ENCODE measurements around the gene ADAMTSL3. TPM values are rescaled to one million over a fixed set of nuclear protein-coding genes. Genes with fewer than 3 reads are reported as not detected.

Gene ADAMTSL3
- total RNA-seq, 1 donor = under 0.01 TPM

GRCh38 chr15:83816124-83816883 is 162.4 kb downstream of the ADAMTSL3 start:
- DNase-seq (ENCODE audit: low read depth in 2 of 3, low spot score in 2 of 3) = no peak

- DNase-seq (ENCODE audit: low read depth in 2 of 3, low spot score in 2 of 3) = no peak
Observed at GRCh38 chr15:83818591-83818990, 164.7 kb downstream of the ADAMTSL3 start.

DNA sequence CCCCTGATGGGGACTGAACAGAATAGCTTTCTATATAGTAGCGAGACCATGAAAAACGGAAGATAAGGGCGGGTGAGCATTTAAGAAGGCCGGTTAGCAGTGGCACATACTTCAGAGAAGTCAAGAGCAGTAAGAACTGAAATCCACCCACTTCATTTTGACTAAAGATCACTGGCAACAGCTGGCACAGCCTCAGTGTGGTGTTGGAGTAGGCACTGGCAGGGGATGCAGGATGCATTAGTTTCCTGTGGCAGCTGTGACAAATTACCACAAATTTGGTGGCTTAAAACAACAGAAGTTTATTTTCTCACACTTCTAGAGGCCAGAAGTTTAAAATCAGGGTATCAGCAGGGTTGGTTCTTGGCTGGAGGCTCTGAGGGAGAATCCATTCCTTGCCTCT is 176.5 kb downstream of the ADAMTSL3 start:
- DNase-seq (ENCODE audit: low read depth in 2 of 3, low spot score in 2 of 3) = peak in 1 of 3 donors; percentile 21

GRCh38 chr15:83833569-83833968 is 179.6 kb downstream of the ADAMTSL3 start:
- no peak for DNase-seq (ENCODE audit: low read depth in 2 of 3, low spot score in 2 of 3)

DNA sequence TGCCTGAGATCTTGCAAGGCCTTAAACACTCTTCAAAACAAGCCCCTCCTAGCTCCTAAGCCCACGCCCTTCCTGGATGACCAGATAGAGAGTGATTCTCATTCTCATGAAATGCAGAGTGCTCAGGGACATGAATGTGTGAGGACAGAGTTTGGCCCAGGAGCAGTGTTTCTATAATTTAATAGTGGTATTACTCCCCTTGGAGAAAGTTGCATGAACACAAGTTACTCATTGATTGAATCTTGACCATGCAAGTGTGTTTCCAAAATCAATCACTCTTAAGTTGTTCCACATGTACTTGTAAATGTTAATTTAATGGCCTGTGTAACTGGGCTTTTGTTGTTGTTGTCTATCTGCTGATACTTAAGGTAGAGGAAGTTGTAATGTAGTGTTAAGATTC is 181.6 kb downstream of the ADAMTSL3 start:
- DNase-seq (ENCODE audit: low read depth in 2 of 3, low spot score in 2 of 3) = no peak

DNA sequence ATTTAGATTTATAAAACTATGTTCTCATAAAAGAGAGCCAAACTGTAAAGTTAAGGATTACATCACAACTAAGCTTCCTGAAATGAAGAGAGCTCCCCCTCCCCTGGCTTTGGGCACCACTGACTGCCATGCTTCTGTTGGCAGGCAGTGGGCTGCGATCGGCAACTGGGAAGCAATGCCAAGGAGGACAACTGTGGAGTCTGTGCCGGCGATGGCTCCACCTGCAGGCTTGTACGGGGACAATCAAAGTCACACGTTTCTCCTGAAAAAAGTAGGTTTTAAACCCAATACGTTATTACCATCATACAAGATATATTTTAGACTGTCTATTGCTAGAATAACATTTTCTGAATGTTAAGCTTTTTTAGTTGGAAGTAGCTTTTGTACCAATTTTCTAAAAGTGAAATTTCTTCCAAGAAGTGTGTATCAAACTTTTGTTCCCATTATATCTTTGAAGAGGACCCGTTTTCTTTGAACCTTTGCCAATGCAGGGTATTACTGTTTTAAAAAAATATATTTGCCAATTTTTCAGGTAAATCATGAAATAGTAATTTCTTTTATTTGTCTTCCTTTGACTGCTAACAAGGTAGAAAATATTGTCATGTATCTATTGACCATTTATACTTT is 184.1 kb downstream of the ADAMTSL3 start:
- DNase-seq (ENCODE audit: low read depth in 2 of 3, low spot score in 2 of 3) = peak in 2 of 3 donors; percentile 30 to 48

DNA sequence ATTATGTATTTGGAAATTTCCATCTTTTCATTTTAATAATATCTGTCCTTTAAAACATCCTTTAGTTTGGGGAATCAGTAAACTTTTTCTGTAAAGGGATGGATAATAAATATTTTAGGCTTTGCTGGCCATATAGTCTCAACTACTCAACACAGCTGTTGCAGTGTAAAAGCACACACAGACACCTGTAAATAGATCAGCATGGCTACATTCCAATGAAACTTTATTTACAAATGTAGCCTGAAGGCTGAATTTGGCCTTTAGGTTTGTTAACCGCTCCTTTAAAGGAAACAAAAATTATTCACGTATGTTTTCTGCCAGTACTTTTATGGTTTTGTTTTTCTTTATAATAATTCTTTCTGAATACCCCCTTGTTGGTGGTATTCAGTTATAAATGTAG is 184.8 kb downstream of the ADAMTSL3 start:
- DNase-seq (ENCODE audit: low read depth in 2 of 3, low spot score in 2 of 3) = no peak

DNA sequence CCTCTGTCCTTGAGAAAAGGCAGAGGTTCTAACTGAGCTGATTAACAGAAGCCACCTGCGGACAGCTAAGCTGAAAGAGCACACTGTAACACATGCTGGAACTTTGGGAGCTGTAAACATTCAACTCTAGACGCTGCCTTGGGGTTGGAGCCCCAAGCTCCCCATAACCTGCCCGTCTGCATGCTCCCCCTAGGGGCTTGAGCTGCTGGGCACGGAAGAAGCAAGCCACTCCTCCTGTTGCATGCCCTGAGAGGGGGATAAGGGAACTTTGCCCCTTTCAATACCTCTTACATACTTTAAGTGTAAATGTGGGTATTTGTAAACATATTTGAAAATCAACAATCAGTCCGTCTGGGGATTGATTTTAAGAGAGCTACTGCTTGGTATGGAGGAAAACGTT is 188.4 kb downstream of the ADAMTSL3 start:
- no peak for DNase-seq (ENCODE audit: low read depth in 2 of 3, low spot score in 2 of 3)

DNA sequence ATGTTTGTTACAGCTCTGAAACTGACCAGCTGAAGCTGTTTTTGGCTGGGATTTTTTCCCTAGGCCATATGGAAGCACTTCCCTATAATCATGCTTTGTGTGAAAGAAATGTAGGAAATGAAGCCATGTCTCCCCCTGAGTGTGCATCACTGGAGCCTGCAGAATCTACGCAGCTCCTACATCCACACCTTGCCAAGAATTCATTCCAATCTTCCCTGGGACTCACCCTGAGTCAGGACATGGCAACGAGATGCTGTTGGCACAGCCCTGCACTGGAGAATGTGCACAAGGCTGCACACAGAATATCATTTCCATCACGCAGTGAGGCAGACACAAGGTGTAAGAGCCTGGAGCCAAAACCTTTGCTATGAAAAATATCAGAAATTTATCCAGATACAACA is 189.5 kb downstream of the ADAMTSL3 start:
- DNase-seq (ENCODE audit: low read depth in 2 of 3, low spot score in 2 of 3) = no peak

DNA sequence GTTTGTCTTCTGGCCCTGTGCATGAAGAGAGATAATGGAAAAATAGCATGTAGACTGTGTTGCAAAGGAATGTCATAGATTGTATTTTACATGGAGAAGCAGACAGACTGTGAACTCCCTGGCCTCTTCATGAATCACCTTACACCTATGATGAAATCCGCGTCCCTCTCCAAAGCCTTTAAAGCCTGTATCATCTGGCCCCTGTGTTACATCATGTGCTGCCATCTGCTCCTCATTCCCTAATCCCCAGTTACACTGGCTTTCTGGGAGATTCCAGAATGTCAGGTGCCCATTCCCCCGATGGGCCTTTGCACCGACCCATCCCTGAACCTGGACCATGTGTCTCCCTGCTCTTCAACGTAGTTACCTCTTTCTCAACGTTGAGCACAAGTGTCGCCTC is 190.8 kb downstream of the ADAMTSL3 start:
- DNase-seq (ENCODE audit: low read depth in 2 of 3, low spot score in 2 of 3) = no peak

- no peak for DNase-seq (ENCODE audit: low read depth in 2 of 3, low spot score in 2 of 3)
Observed at GRCh38 chr15:83845230-83845629, 191.3 kb downstream of the ADAMTSL3 start.

- no peak for DNase-seq (ENCODE audit: low read depth in 2 of 3, low spot score in 2 of 3)
Observed at GRCh38 chr15:83846847-83847246, 192.9 kb downstream of the ADAMTSL3 start.

DNA sequence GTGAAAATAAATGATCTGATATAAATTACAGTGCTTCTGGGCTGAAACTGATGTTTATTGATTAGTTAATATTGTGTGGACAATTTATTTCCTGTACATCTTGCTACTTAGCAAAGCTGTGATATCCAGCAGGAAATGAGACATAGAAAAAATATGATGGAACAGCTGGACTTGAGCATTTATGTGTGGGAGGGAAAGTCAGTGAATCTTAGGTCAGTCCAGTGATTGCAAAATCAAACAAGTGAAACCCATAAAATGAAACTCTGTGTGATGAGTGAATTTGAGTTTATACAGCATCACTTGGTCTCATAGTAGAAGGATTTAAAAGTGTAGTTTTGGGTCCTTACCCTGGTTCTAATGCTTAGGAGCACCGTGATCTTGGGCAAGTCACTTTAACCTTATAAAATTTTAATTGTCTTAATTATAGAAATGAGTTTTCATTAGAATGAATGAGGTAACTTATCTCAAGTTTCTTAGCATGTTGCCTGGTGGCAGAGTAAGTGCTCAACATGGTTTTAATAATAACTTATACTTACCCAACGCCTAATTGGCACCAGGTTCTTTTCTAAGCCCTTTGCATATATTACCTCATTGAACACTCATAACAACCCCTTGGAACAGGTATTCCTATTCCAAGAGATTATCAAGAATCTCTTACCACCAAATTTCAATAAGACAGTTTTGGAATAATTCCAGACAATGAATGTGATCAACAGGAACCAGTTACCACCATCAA is 194.6 kb downstream of the ADAMTSL3 start:
- no peak for DNase-seq (ENCODE audit: low read depth in 2 of 3, low spot score in 2 of 3)

GRCh38 chr15:83850015-83850414 is 196.1 kb downstream of the ADAMTSL3 start:
- no peak for DNase-seq (ENCODE audit: low read depth in 2 of 3, low spot score in 2 of 3)

DNA sequence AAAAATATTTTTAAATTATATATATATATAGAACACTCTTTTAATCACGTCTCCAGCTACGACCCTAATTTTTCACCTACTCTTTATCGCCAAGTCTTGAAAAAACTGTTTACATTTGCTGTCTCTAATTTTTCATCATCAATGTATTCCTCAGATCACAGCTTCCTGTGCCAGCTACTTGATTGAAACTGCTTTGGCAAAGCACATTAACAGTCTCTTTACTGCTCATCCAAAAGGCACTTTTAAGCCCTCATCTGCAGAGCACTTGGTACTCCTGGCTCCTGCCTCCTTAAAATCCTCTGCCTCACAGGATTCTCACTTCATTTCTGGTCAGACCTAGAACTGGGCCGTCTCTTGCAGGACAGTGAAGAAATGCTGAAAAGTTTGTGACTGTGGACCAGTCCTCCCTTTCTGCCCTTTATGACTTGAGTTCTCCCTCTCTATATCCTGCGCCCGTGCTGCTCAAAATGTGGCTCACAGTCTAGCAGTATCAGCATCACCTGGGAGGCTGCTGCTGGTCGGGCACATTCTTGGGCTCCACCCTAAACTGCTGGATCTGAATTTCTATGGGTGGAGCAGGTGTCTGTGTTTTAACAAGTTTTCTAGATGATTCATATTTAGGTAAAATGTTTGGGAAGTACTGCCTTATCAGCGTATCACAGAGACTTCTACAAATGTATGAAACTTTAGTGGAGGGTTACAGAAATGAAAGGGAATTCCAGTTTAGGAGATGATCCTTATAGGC is 196.8 kb downstream of the ADAMTSL3 start:
- no peak for DNase-seq (ENCODE audit: low read depth in 2 of 3, low spot score in 2 of 3)

GRCh38 chr15:83853232-83853631 is 199.3 kb downstream of the ADAMTSL3 start:
- no peak for DNase-seq (ENCODE audit: low read depth in 2 of 3, low spot score in 2 of 3)

DNA sequence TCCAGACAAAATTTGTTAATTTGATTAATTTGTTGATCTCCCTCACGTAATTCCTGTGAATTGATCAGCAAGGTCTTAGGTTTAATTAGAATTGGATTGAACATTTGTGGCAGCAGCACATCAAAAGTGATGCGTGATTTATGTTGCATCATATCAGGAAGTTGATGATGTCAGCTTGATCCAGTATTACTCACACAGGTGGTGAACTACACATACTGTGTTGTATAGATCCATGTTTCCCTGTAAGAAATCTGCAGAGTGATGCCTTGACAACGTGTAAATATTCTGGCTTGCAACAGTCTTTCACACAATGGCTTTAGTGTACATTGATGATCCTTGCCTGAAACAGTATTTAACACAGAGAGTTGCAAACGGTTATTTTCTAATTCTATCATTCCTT is 200.4 kb downstream of the ADAMTSL3 start:
- DNase-seq (ENCODE audit: low read depth in 2 of 3, low spot score in 2 of 3) = no peak

DNA sequence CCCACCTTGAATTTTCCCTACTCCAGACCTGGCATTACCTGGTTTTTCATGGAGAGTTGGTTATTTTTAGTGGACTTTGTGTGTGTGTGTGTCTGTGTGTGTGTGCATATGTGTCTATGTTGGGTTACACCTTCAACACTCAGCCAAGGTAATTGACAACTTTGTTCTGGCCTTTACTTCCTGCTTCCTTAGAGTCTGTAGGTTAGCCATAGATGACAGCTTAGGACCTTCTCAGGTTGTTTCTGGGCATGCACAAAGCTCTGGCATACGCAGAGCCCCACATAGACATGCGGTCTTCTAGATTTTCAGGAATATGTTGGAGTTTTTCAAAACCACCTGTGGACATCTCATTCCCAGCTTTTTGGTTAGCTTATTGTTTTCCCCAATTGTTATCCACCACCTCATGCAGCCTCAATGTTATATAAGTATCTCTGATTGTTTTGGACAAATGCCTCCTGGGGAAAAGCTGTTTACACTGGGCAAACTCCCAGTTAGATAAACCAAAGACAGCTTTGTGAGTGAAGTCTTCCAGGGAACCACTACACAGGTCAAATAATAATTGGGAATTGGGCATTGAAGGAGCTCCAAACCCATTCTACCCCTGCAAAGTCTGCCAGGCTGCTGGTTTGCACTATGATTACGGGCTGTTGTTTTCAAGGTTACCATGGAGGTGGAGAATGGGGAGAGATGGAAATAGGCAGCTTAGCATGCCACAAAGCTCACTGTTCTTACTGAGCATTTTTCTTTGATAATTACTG is 201.2 kb downstream of the ADAMTSL3 start:
- no peak for DNase-seq (ENCODE audit: low read depth in 2 of 3, low spot score in 2 of 3)

GRCh38 chr15:83855956-83856355 is 202.0 kb downstream of the ADAMTSL3 start:
- no peak for DNase-seq (ENCODE audit: low read depth in 2 of 3, low spot score in 2 of 3)

GRCh38 chr15:83858820-83859505 is 205.0 kb downstream of the ADAMTSL3 start:
- DNase-seq (ENCODE audit: low read depth in 2 of 3, low spot score in 2 of 3) = no peak

Data from hematopoietic multipotent progenitor cell (in vitro differentiated cells).